HG02852 (cell line): ENCODE results near the gene FRMD1.
"Not testable (repeated sequence)": the region's sequence is repeated elsewhere in the genome, so short reads cannot be mapped to it uniquely, and the experiment has no call there.

ENCODE experiments used
- ATAC-seq: cut with Tn5 transposase; IDR thresholded peaks from one replicate; pipeline ENCODE4 v1.9.1; 2021; ENCODE audit warnings: mild to moderate bottlenecking, moderate library complexity; ENCODE audit not compliant: unreplicated experiment

FRMD1 gene

DNA sequence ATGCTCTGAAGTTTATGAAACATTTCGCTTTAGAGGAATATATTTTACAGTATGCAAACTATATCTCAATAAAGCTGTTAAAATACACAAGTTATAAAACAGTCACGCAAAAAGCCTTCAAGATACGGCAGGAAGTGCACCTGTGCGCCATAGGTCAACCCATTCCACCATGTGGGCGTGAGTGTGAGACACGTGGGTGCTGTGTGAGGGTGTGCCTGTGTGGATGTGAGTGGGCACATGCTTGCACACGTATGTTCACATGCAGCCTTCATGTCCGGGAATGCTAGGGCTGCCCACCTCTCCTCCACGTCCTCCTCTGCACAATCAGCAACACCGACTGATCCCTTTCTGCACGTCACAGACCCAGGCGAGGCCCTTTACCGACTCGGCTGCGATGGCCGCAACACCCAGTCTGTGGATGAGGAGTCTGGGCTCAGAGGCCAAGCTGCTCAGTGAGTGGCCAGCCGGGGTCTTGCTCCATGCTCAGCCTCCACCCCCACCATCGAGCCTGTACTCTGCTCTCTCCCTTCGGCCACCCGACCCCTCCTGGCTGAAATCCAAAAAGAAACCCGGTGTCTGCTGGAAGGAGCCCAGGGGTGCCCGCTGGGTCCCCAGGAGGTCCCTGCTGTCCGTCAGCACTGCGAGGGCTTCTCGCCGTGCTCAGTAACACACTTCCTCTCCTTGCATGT is 3.0 kb upstream of the FRMD1 start:
- ATAC-seq, result no peak

GRCh38 chr6:168080393-168081077 is 1.5 kb upstream of the FRMD1 start:
- ATAC-seq, result no peak

GRCh38 chr6:168078175-168078942 is 653 bp downstream of the FRMD1 start:
- ATAC-seq, result no peak

DNA sequence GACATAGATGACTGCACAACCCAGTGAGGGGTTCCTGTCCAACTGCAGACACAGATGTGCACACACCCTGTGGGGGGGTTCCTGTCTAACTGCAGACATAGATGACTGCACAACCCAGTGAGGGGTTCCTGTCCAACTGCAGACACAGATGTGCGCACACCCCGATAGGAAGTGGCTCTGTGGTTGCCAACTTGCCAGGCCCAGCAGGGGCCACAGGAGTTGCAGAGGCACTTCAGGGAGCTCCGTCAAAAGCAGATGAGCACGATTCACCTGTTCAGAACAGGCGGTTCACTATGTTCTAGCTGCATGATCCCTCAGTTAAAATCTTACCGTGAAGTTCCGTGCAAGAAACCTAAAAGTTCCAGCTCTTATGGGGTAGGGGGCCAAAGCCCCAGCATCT is 1.6 kb downstream of the FRMD1 start:
- not testable (repeated sequence) for ATAC-seq

DNA sequence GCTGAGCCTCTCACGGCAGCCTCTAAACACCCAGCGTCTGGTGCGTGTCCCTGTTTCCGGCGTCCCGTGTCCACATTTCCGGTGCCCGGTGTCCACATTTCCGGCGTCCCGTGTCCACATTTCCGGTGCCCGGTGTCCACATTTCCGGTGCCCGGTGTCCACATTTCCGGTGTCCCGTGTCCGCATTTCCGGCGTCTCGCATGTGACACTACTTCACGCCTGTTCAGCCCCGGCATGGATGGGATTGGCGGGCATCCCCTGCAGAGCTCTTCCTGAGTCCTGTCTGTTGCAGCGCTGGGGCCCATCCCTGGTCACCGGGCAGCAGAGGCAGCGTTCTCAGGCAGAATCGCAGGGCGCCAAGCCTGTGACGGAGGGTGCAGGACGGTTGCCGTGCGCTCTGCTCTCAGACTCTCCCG is 3.2 kb downstream of the FRMD1 start:
- no peak for ATAC-seq

DNA sequence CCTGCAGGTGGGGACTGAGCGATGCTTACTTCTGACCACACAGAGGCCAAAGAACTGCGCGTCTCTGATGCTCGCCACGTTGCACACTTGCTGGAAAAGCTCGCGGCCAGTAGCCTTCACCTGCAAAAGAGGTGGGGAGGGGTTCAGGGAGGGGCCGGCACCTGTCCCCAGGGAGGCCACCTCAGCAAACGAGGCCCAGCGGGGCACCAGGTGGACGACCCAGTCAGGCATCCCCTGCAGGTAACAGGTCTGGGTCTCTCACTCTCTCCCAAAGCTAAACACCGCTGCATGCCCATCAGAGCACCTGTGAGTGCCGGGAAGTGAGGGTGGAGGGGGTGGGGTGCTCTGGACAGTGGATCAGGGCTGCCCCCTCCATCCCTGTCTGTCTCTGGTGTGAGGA is 3.8 kb downstream of the FRMD1 start:
- ATAC-seq, result no peak

- no peak for ATAC-seq
Measured at GRCh38 chr6:168073937-168074730, 4.9 kb downstream of the FRMD1 start.

- no peak for ATAC-seq
Measured at GRCh38 chr6:168072730-168073129, 6.3 kb downstream of the FRMD1 start.

- no peak for ATAC-seq
Measured at GRCh38 chr6:168072261-168072660, 6.8 kb downstream of the FRMD1 start.

DNA sequence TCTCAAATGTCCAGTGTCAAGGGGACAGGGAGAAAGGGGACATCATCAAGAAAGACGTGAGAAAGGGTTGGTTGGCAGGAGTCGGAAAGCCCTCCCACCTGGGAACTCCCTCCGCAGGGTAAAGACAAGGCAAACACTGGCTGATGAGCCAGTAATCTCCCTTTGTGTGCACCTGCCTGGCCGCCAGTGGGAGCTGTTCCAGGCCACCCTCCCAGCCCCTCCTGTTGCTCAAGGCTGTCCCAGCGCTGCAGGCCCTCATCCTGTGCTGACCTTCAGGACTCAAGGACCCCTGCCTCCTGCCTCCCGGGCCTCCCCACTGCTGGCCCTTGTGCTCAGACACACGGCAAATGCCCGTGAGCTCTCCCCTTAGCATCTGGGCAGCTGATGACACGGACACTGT is 7.4 kb downstream of the FRMD1 start:
- ATAC-seq, result no peak

DNA sequence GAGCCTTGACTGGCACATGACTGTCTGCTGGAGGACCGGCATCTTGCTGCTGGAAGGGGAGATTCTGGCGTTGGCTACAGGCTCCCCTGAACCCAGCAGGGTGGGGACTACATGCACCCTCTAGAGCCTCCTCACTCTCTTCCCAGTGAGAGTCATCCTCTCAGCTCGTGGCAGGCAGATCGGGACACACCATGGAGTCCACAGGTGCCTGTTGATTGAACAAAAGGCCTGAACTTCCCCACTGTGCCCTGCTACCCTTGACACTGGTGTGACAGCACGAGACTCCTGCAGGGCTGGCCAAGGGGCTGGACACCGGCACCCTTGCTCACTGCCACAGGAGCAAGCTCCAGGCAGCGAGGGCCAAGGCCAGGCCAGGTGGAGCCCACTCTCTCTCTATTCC is 8.2 kb downstream of the FRMD1 start:
- ATAC-seq, result no peak

- ATAC-seq, result no peak
Measured at GRCh38 chr6:168067081-168067759, 11.8 kb downstream of the FRMD1 start.

GRCh38 chr6:168064226-168064807 is 14.7 kb downstream of the FRMD1 start:
- ATAC-seq, result no peak

GRCh38 chr6:168063431-168063830 is 15.6 kb downstream of the FRMD1 start:
- no peak for ATAC-seq

DNA sequence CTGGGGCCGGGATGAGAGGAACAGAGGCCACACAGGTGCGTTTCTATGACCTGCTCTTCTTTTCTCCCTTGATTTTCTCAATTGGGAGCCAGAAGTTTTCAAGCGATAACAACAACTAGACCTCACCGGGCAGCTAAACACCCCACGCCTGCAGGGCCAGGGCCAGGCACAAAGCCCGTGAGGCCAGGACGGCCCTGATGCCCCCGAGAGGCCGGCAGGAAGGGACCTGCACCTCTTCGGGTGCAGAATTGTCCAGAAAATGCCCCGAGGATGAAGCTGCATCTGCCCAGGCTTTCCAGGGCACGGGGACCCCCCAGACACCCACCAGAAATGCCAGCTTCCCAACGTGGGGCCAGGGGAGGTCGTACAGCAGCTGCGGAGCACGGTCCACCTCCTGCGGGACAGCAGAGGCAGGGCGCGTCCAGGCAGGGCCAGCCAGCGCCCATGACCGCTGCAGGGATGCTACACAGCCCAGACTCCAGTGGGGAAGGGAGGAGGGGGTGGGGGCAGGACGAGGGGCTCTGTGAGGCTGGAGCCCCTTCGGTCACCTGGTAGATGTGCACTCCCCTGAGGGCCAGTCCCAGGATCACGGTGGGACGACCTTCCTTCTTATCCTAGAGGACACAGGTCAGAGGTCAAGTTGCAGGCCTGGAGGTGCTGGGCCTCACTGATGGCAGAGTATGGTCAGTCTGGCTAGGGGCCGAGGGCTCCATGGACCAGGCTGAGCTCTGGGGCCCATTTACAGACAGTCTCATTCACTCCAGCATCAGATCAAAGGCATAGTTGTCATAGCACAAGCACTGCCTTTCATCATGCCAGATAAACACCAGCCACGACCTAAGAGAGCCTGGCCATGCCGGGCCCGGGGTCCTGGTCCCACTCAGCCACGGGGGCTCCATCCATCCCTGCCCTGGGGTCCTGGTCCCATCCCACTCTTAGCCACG is 16.4 kb downstream of the FRMD1 start:
- no peak for ATAC-seq

DNA sequence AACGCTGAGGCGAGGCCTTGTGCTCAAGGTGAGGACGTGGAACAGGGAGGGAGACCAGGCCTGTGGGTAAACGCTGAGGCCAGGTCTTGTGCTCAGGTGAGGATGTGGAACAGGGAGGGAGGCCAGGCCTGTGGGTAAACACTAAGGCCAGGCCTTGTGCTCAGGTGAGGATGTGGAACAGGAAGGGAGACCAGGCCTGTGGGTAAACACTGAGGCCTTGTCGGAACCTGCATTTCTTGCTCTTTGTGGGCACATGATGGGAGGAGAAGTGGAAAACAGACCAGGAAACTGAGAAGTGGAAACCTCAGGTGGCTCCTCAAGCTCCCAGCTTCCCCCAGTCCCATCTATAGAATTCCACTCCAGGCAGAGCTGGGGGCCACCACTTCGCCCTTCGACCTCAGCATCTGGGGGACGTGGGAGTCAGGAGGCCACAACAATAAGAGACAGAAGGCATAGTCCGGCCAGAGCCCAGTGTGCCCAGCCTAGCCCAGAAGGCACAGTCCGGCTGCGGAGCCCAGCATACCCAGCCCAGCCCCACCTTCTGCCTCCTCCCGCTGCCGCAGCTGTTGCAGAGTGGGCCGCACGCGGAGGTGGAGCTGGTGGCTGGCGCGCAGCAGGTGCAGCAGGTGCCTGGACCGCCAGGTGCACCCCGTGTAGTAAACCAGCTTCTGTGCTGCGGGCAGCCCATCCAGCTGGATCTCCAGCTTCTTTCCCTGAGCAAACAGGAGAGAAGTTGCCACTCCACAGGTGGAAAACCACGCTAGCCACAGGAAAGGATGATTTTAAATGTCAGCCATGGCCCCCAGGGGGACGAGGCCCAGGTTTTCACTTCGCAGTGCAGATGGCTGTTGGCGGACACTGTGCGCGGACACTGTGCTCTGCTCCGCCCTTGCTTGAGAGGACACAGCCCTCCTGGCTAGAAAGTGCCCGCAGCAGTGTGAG is 17.5 kb downstream of the FRMD1 start:
- ATAC-seq, result no peak

DNA sequence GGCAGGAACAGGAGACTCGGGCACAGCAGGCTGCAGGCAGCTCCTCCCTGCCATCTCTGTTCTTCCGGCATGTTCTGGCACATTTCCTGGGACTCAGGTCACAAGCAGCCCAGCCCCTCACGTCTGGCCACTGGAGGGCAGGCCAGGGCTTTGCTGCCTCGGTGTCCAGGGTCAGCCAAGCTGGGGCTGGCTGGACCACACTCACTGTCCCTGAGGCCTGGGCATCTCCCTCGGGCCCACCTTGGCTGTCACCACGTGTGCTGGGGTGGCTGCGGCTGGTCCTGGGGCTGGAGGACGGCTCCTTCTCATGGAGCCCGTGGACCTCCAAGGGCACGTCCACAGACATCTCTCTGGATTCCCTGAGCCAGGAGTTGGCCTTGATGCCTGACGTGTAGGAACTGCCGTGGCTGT is 18.5 kb downstream of the FRMD1 start:
- no peak for ATAC-seq
